ENCODE data around the gene THSD4.
"Not testable (repeated sequence)": the region's sequence is repeated elsewhere in the genome, so short reads cannot be mapped to it uniquely, and the experiment has no call there.

THSD4 gene

DNA sequence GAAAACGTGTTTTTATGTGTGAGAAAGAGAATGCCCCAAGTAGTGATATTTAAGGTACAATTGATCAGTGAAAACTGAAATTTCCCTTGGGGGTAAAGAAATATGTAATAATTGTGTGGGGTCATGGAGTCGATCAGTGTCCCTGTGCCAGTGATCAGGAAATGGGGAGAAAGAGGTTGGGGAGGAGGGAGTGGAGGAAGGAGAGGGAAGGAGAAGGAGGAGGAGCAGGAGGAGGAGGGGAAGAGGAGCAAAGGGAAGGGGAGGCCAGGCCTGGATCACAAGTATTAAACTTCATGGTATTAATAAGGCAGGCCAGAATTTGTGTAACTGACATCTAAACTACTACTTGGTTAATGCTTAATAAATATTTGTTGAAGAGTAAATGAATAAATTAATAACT, 30.4 kb downstream of the THSD4 start:
- H3K4me1 ChIP-seq (ENCODE audit: control insufficient read depth, insufficient read depth, low read length) = peaks cover 56% of the 10 kb centered on the region
- H3K9ac ChIP-seq (ENCODE audit: low read length) = peak overlapping the region; percentile 44

DNA sequence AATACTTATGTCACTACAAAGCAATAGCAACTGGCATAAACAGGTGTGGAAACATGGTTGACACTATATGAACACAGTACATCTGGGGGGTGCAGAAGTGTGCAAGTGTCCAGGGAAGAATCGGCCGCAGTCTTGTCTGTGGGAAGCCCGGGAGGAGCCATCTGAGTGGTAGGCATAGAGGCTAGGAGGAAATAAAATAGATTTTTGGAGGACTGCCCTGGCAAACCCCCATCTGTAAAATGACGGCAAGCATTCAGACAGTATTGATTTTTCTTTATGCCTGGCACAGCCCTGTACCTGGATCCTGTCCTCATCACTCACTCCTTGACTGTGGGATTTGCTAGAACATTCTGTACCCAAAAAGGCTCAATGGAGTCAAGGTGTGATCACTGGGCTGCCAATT, 31.3 kb downstream of the THSD4 start:
- Histone ChIP-seq H3K4me1 (ENCODE audit: control insufficient read depth, insufficient read depth, low read length) (peaks cover 58% of the 10 kb centered on the region), H3K9me3 (ENCODE audit: control insufficient read depth, low read length) (no peaks in the 10 kb centered on the region), H3K36me3 (ENCODE audit: control insufficient read depth, insufficient read depth, low read length) (no peaks in the 10 kb centered on the region), H3K27me3 (ENCODE audit: control insufficient read depth, insufficient read depth, low read length) (no peaks in the 10 kb centered on the region), H3K4me3 (ENCODE audit: low read length) (no peak overlapping the region), H3K9ac (ENCODE audit: low read length) (peak overlapping the region; percentile 1)

More for the DNA sequence above, 30.4 kb downstream of the THSD4 start:
- Histone ChIP-seq H3K4me3 (ENCODE audit: low read length) (no peak overlapping the region), H3K9me3 (ENCODE audit: control insufficient read depth, low read length) (no peaks in the 10 kb centered on the region), H3K36me3 (ENCODE audit: control insufficient read depth, insufficient read depth, low read length) (no peaks in the 10 kb centered on the region), H3K27me3 (ENCODE audit: control insufficient read depth, insufficient read depth, low read length) (no peaks in the 10 kb centered on the region)

DNA sequence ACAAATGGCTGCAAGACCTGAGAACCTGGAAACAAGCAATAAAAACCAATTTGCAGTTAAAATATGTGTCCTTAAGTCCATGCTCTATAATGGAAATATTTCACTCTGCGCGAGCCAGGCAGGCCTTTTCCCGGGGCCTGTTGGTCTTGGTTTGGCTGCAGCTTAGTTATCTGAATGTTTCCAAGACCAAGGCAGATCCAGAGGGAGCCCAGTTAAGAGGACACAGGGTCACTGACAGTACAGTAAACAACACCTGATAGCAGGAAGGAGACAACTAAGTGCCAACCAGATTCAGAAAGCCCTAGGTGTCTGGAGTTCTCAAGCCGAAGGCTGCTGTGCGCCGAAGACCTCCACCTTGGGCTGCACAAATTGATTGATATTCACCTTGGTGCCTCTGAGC, 32.8 kb downstream of the THSD4 start:
- H3K4me3 ChIP-seq (ENCODE audit: low read length) = no peak overlapping the region
- H3K4me1 ChIP-seq (ENCODE audit: control insufficient read depth, insufficient read depth, low read length) = peaks cover 60% of the 10 kb centered on the region
- H3K9ac ChIP-seq (ENCODE audit: low read length) = no peak overlapping the region
- no peaks in the 10 kb centered on the region for H3K9me3 ChIP-seq (ENCODE audit: control insufficient read depth, low read length)
- H3K36me3 ChIP-seq (ENCODE audit: control insufficient read depth, insufficient read depth, low read length) = no peaks in the 10 kb centered on the region
- no peaks in the 10 kb centered on the region for H3K27me3 ChIP-seq (ENCODE audit: control insufficient read depth, insufficient read depth, low read length)

DNA sequence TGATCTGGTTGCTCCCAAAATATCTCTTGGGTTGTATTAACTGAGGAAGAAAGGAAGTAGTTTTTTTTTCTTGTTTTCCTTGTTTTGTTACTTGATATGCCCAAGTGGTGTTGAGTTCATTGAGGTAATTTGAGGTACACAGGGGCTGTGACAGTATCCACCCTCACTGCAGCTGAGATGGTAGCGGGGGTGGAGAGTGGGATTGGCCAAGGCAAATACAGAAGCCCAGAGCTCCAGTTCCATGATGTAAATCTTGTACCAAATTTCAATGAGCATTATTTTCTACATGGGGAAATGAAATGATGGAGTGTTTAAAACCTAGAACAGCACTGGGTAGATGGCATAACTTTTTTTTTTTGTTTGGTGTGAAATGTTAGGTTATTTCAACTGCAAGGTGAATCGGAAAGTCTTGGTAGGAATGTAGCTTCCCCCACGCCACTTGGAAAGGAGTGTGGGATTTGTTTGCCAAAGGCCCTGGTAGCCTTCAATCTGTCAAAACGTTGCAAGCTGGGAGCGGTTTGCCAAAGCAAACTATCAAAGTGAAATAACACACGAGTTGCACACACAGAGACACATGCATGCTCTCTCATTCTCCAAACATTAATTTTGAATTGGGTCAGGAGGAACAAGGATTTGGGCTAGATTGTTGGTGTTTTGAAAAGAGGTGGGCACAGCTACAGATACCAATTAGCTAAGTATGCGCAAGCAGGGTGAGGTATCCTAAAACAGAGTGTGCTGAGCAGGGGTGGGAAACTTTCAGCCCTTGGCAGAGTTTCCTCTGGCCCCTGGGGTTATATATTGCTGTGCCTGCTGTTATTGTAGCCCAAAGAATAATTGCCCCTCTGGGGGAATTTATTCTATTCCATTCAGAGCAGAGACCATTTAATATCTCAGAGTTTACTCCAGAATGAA, 34.6 kb downstream of the THSD4 start:
- Histone ChIP-seq H3K4me1 (ENCODE audit: control insufficient read depth, insufficient read depth, low read length) (peaks cover 64% of the 10 kb centered on the region), H3K4me3 (ENCODE audit: low read length) (no peak overlapping the region), H3K36me3 (ENCODE audit: control insufficient read depth, insufficient read depth, low read length) (no peaks in the 10 kb centered on the region), H3K9me3 (ENCODE audit: control insufficient read depth, low read length) (no peaks in the 10 kb centered on the region), H3K27me3 (ENCODE audit: control insufficient read depth, insufficient read depth, low read length) (no peaks in the 10 kb centered on the region), H3K9ac (ENCODE audit: low read length) (no peak overlapping the region)

DNA sequence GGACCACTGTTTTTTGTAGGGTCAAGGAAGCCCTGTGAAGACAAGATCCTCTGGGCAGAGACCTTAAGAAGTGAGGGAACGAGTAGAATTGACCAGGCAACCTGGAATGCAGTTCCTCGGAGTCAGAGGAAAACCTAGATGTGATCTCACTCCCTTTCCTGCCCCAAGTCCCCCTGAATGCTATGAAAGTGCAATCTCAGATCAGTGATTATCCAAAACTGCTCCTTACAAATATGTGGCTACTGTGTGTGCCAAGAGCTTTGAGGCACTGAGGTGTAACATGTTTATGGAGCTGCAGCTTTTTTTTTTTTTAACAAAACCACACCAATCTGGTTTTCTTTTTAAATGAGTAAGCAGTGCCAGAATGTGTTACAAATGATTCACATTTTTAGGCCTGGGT, 35.8 kb downstream of the THSD4 start:
- no peak overlapping the region for H3K9ac ChIP-seq (ENCODE audit: low read length)
- no peaks in the 10 kb centered on the region for H3K36me3 ChIP-seq (ENCODE audit: control insufficient read depth, insufficient read depth, low read length)
- no peak overlapping the region for H3K4me3 ChIP-seq (ENCODE audit: low read length)
- no peaks in the 10 kb centered on the region for H3K9me3 ChIP-seq (ENCODE audit: control insufficient read depth, low read length)
- H3K4me1 ChIP-seq (ENCODE audit: control insufficient read depth, insufficient read depth, low read length) = peaks cover 52% of the 10 kb centered on the region
- no peaks in the 10 kb centered on the region for H3K27me3 ChIP-seq (ENCODE audit: control insufficient read depth, insufficient read depth, low read length)

DNA sequence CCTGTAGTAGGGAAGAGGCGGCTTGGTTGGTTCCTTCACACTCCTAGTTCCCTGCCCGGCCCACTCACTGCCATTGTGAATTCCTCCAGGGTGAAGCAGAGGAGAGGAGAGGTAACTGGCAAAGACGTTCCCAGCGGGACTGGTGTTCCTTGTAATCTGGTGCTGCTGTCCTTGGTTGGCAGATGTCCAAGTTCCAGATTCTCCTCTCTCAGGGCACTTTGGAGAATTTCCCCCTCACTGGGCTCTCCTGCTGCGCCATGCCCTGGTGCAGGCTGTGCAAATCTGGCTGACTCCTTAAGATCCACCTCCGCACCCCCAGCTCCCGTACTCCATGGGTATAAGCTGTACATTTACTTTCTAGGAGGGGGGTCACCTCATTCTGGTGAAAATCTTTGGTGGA, 37.3 kb downstream of the THSD4 start:
- H3K27me3 ChIP-seq (ENCODE audit: control insufficient read depth, insufficient read depth, low read length) = no peaks in the 10 kb centered on the region
- H3K9me3 ChIP-seq (ENCODE audit: control insufficient read depth, low read length) = no peaks in the 10 kb centered on the region
- H3K4me1 ChIP-seq (ENCODE audit: control insufficient read depth, insufficient read depth, low read length) = peaks cover 38% of the 10 kb centered on the region
- H3K36me3 ChIP-seq (ENCODE audit: control insufficient read depth, insufficient read depth, low read length) = no peaks in the 10 kb centered on the region
- no peak overlapping the region for H3K4me3 ChIP-seq (ENCODE audit: low read length)
- no peak overlapping the region for H3K9ac ChIP-seq (ENCODE audit: low read length)

DNA sequence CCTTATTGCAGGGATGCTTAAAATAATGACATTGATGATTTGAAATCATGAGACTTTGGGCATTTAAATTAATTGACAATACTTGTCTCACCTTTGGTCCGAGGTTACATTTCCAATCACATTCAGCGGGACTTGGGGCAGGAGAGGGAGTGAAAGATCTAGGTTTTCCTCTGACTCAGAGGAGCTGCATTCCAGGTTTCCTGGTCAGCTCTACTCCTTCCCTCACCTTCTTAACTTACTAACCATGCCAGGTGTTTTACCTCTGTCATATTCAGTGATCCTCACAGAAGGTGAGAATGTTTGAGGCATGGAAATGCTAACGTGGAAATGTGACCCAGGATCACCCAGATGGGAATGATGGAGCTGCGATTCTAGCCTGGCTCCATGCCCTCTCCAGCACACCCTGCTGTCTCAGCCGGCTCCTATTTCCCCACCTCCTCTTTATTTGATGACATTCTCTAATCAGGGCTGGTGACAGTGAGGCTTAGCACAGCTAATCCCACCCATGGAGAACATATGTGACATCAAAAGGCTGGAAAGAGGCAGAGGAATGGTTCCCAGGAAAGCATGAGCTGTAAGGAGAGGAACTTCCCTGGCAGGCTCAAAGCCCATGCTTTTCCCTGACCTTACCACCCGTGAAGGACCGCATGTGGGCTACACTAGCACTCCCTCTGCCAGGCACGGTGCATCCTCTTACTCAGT, 38.7 kb downstream of the THSD4 start:
- Histone ChIP-seq H3K36me3 (ENCODE audit: control insufficient read depth, insufficient read depth, low read length) (no peaks in the 10 kb centered on the region), H3K4me1 (ENCODE audit: control insufficient read depth, insufficient read depth, low read length) (peaks cover 24% of the 10 kb centered on the region), H3K9me3 (ENCODE audit: control insufficient read depth, low read length) (no peaks in the 10 kb centered on the region), H3K9ac (ENCODE audit: low read length) (no peak overlapping the region), H3K27me3 (ENCODE audit: control insufficient read depth, insufficient read depth, low read length) (no peaks in the 10 kb centered on the region), H3K4me3 (ENCODE audit: low read length) (no peak overlapping the region)

DNA sequence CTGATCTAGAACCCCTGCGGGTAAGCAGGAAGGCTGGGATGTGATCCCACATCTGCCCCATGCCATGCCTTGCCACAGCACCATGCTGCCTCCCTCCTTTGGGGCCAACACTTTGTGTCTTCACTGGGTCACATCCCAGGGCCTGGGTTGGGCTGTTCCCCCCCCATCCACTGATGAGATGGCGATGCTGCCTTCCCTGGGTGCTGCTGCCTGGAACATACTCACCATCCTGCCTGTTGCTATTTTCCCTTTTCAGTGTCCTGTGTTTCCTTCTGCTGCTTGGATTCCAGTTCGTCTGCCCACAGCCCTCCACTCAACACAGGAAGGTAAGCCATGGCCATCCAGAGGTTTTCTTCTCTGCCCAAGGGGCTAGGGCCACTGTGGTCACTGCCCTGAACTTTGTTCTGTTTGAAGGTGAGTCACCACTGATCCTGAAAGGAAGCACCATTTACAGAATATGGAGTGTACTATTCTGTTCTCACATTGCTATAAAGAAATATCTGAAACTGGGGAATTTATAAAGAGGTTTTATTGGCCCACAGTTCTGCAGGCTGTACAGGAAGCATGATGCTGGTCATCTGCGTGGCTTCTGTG, 39.4 kb downstream of the THSD4 start:
- Histone ChIP-seq H3K4me1 (ENCODE audit: control insufficient read depth, insufficient read depth, low read length) (peaks cover 22% of the 10 kb centered on the region), H3K4me3 (ENCODE audit: low read length) (no peak overlapping the region), H3K9me3 (ENCODE audit: control insufficient read depth, low read length) (no peaks in the 10 kb centered on the region), H3K27me3 (ENCODE audit: control insufficient read depth, insufficient read depth, low read length) (no peaks in the 10 kb centered on the region), H3K36me3 (ENCODE audit: control insufficient read depth, insufficient read depth, low read length) (no peaks in the 10 kb centered on the region), H3K9ac (ENCODE audit: low read length) (no peak overlapping the region)

DNA sequence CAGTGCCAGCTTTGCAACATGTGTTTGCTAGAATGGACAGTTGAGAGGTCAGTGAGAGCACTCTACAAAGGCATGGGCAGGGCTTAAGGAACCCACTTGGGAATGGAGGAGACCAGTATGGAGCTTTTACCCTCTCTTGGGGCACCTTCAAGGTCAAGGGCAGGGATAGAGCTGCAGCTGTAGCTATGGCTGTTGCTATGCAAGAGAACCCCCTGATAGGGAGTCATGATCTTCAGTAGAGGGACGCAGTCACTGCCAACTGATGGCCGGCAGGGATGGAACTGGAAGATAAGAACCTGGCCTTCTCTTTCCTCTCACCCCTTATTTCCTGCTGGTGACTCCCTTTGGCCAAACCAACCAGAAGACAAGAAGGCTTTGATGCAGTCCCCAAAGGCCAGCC, 40.3 kb downstream of the THSD4 start:
- H3K27me3 ChIP-seq (ENCODE audit: control insufficient read depth, insufficient read depth, low read length) = no peaks in the 10 kb centered on the region
- peaks cover 13% of the 10 kb centered on the region for H3K4me1 ChIP-seq (ENCODE audit: control insufficient read depth, insufficient read depth, low read length)
- no peak overlapping the region for H3K9ac ChIP-seq (ENCODE audit: low read length)
- H3K36me3 ChIP-seq (ENCODE audit: control insufficient read depth, insufficient read depth, low read length) = no peaks in the 10 kb centered on the region
- no peaks in the 10 kb centered on the region for H3K9me3 ChIP-seq (ENCODE audit: control insufficient read depth, low read length)
- H3K4me3 ChIP-seq (ENCODE audit: low read length) = no peak overlapping the region

DNA sequence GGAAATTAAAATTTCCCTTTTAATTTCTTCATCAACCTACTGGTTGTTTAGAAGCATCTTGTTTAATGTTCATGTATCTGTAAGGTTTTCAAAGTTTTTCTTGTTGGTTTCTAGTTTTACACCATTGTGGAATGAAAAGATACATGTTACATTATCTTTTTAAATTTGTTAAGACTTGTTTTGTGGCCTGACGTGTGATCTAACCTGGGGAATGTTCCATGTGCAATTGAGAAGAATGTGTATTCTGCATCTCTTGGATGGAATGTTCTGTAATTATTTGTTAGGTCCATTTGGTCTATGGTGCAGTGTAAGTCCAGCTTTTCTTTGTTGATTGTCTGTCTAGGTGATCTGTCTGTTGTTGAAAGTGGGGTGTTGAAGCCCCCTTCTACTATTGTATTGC, 45.7 kb downstream of the THSD4 start:
- Histone ChIP-seq H3K36me3 (ENCODE audit: control insufficient read depth, insufficient read depth, low read length) (no peaks in the 10 kb centered on the region), H3K9ac (ENCODE audit: low read length) (no peak overlapping the region), H3K27me3 (ENCODE audit: control insufficient read depth, insufficient read depth, low read length) (no peaks in the 10 kb centered on the region)

DNA sequence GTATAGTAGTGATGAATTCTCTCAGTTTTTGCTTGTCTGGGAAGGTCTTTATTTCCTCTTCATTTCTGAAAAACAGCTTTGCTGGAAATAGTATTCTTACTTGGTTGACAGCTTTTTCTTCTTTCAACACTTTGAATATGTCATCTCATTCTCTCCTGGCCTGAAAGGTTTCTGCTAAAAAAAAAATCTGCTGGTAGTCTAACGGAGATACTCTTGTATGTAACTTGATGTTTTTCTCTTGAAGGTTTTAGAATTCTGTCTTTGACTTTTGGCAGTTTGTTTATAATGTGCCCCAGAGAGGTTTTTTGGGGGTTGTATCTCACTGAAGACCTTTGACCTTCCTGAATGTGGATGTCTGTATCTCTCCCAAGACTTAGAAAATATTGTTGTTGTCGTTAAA, 47.0 kb downstream of the THSD4 start:
- no peaks in the 10 kb centered on the region for H3K27me3 ChIP-seq (ENCODE audit: control insufficient read depth, insufficient read depth, low read length)
- H3K9ac ChIP-seq (ENCODE audit: low read length) = no peak overlapping the region
- no peaks in the 10 kb centered on the region for H3K4me1 ChIP-seq (ENCODE audit: control insufficient read depth, insufficient read depth, low read length)
- no peaks in the 10 kb centered on the region for H3K9me3 ChIP-seq (ENCODE audit: control insufficient read depth, low read length)
- no peaks in the 10 kb centered on the region for H3K36me3 ChIP-seq (ENCODE audit: control insufficient read depth, insufficient read depth, low read length)
- no peak overlapping the region for H3K4me3 ChIP-seq (ENCODE audit: low read length)

More for the DNA sequence above, 45.7 kb downstream of the THSD4 start:
- Histone ChIP-seq H3K4me3 (ENCODE audit: low read length) (no peak overlapping the region), H3K9me3 (ENCODE audit: control insufficient read depth, low read length) (no peaks in the 10 kb centered on the region), H3K4me1 (ENCODE audit: control insufficient read depth, insufficient read depth, low read length) (no peaks in the 10 kb centered on the region)

DNA sequence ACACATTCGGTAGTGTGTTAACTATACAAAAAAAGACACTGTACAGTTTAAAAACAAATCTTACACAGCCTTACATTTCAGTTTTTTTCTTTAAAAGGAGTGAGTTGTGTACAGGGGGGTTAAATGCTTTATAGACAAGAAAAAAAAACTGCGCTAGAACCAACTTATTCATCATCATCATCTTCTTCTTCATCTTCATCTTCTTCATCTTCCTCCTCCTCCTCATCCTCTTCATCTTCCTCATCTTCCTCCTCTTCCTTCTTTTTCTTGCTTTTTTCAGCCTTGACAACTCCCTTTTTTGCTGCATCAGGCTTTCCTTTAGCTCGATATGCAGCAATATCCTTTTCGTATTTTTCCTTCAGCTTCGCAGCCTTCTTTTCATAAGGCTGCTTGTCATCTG, 49.3 kb downstream of the THSD4 start:
- not testable (repeated sequence) for H3K4me1 ChIP-seq (ENCODE audit: control insufficient read depth, insufficient read depth, low read length); H3K9me3 ChIP-seq (ENCODE audit: control insufficient read depth, low read length); H3K9ac ChIP-seq (ENCODE audit: low read length); H3K36me3 ChIP-seq (ENCODE audit: control insufficient read depth, insufficient read depth, low read length); H3K4me3 ChIP-seq (ENCODE audit: low read length); H3K27me3 ChIP-seq (ENCODE audit: control insufficient read depth, insufficient read depth, low read length)
